Skeletal muscle tissue (tissue), 4 donors: ENCODE data around the gene IGF1R. TPM values are rescaled to one million over a fixed set of nuclear protein-coding genes. Genes with fewer than 3 reads are reported as not detected.

Experiments
- H3K27ac ChIP-seq: one replicate; pipeline ENCODE4 v1.7.0; 2013; ENCODE audit warnings: mild to moderate bottlenecking, low read depth, low read length, inconsistent platforms
- H3K27me3 ChIP-seq, 3 donors: one replicate each; pipeline ENCODE4 v1.7.0; 2013; ENCODE audit warnings: low read length in 3 of 3; ENCODE audit not compliant: control insufficient read depth in 3 of 3, insufficient read depth in 3 of 3
- H3K36me3 ChIP-seq, 3 donors: one replicate each; pipeline ENCODE4 v1.7.0; 2013; ENCODE audit warnings: low read length in 3 of 3; ENCODE audit not compliant: control insufficient read depth in 3 of 3, insufficient read depth in 3 of 3
- H3K4me1 ChIP-seq, 3 donors: one replicate each; pipeline ENCODE4 v1.7.0; 2013; ENCODE audit warnings: low read length in 3 of 3, mild to moderate bottlenecking in 3 of 3; ENCODE audit not compliant: control insufficient read depth in 3 of 3, insufficient read depth in 3 of 3
- H3K4me3 ChIP-seq, 3 donors: one replicate each; pipeline ENCODE4 v1.7.0; 2013; ENCODE audit warnings: low read length in 3 of 3
- H3K9ac ChIP-seq, 3 donors: one replicate each; pipeline ENCODE4 v1.7.0; 2013; ENCODE audit warnings: low read length in 3 of 3, mild to moderate bottlenecking in 3 of 3, moderate library complexity in 2 of 3, low read depth in 1 of 3
- H3K9me3 ChIP-seq, 3 donors: one replicate each; pipeline ENCODE4 v1.7.0; 2013; ENCODE audit warnings: low read length in 3 of 3; ENCODE audit not compliant: control insufficient read depth in 3 of 3
- total RNA-seq: library from RNA; depleted of rRNA; stranded (reverse); fragments of >200 nt; gene quantifications from one replicate; pipeline ENCODE4 v1.2.3, GENCODE V29; 2014
- donor health status: Osteomylitis.

IGF1R gene
- total RNA-seq, 1 donor from 2014 or later = 25.6 TPM

DNA sequence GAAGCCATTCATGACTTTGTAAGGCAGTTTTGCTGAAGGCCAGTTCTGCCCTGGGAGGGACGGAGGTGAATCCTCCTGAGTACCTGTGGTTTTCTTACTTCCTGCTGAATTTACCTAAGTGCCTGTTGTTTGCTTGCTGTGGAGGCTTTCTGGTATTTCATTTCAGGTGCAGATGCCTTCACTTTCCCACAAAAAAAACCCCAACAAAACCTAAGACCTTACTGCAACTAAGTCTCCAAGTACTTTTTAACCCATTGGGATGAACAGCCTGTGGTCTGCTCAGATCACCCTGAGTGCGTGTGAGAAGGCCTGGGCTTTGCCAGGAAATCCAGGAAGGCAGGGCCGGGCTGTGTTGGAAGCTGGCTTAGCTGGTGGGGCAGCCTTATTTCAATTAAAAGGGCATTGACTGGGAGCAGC lies 65.3 kb downstream of the IGF1R start:
- no peak overlapping the region for H3K4me3 ChIP-seq
- no peak overlapping the region for H3K27ac ChIP-seq
- peaks cover 31 to 48% (median 38%) of the 10 kb centered on the region in 3 donors for H3K4me1 ChIP-seq
- H3K9ac ChIP-seq = no peak overlapping the region
- H3K27me3 ChIP-seq = no peaks in the 10 kb centered on the region
- peaks cover 0 to 4% (median 2%) of the 10 kb centered on the region in 3 donors for H3K9me3 ChIP-seq
- no peaks in the 10 kb centered on the region for H3K36me3 ChIP-seq

DNA sequence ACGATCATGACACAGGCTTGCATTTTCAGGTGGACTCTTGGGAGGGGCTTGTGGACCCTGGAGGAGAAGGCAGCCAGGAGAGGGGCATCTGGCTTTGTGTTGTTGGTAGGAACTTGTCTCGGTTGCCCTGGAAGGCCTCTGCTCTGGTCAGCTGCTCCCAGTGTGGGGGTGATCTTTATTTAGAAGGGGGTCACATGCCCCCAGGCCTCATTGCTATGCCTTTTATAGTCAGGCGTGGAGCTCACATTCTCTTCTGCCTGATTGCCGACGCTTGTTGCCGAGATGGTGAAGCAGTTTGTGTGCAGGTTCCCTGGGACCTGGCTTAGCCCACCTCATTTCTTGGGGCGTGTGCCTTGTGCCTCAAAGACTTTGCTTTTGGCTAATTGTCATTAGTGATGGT lies 66.6 kb downstream of the IGF1R start:
- H3K27me3 ChIP-seq = no peaks in the 10 kb centered on the region
- peak overlapping the region in 2 of 3 donors; percentile 7 to 42 for H3K4me3 ChIP-seq
- H3K36me3 ChIP-seq = no peaks in the 10 kb centered on the region
- peak overlapping the region; percentile 31 for H3K27ac ChIP-seq
- H3K9ac ChIP-seq = no peak overlapping the region
- H3K4me1 ChIP-seq = peaks cover 38 to 54% (median 51%) of the 10 kb centered on the region in 3 donors
- peaks cover 0 to 4% (median 2%) of the 10 kb centered on the region in 3 donors for H3K9me3 ChIP-seq

DNA sequence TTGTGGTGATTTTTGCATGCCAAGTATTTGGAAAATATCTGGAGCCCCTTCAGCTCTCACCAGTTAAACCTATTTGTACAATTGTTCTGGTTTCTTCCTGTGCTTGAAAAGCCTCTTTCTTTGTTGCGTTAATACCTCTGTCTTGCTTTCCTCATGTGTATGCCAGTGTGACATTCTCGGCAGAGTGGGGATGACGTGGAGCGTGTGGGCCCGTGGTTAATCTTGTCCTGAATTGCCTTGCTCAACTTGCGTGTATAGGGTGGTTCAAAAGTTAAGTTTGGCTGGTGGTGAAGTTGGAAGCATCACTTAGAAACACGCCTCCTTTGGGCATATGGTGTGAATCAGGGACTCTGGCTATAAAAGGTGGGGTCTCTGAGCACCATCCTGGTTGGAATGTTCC lies 67.1 kb downstream of the IGF1R start:
- peak overlapping the region in 1 of 3 donors; percentile 22 for H3K4me3 ChIP-seq
- H3K36me3 ChIP-seq = no peaks in the 10 kb centered on the region
- H3K27ac ChIP-seq = no peak overlapping the region
- H3K27me3 ChIP-seq = no peaks in the 10 kb centered on the region
- no peak overlapping the region for H3K9ac ChIP-seq
- peaks cover 0 to 4% (median 2%) of the 10 kb centered on the region in 3 donors for H3K9me3 ChIP-seq
- peaks cover 42 to 59% (median 54%) of the 10 kb centered on the region in 3 donors for H3K4me1 ChIP-seq

DNA sequence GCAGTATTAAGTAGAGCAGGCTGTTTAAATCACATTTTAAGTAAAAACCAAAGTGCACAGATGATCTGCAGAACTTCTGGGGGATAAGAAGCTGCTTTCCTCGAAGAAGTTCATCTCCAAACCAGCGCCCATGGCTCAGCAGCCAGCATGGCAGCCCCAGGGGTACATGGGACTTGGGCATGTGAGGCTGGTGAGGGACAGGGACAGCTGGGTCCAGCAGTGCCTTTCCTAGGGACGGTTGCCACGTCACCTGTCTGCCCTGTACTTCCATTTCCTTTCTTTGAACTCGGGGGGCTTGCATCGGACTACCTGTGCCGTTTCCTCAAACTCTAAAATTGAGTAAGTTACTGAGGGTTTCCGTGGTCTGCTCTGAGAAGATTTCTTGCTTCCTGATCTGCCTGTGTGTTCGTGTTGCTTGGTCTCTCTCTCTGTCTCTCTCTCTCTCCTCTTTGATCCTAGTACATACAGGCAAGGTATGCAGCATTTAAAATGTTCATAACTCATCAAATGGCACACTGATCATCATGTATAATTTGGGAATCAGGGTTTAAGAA lies 67.6 kb downstream of the IGF1R start:
- Histone ChIP-seq H3K27me3 (no peaks in the 10 kb centered on the region), H3K27ac (no peak overlapping the region), H3K4me3 (peak overlapping the region in 1 of 3 donors; percentile 22), H3K9me3 (peaks cover 0 to 3% (median 2%) of the 10 kb centered on the region in 3 donors), H3K9ac (no peak overlapping the region), H3K36me3 (no peaks in the 10 kb centered on the region), H3K4me1 (peaks cover 42 to 63% (median 54%) of the 10 kb centered on the region in 3 donors)

DNA sequence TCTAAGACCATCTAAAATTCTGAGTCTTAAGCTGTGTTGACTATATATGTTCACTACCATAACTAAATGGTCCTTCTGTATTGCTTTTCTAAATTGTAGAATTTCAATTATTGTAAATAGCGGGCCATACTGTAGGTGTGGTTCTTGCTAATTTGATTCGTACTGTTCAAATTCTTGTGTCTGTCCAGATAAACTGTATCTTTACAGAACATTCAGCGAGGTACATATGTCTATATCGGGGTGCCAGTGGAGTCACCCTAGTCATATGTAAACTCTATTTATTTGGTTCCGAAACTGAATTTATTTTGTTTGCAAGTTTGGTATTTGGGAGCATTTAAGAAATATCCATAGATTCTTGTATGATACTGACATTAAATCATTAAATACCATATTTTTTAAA lies 69.0 kb downstream of the IGF1R start:
- peaks cover 42 to 63% (median 54%) of the 10 kb centered on the region in 3 donors for H3K4me1 ChIP-seq
- no peaks in the 10 kb centered on the region for H3K36me3 ChIP-seq
- no peak overlapping the region for H3K9ac ChIP-seq
- no peaks in the 10 kb centered on the region for H3K27me3 ChIP-seq
- H3K4me3 ChIP-seq = no peak overlapping the region
- H3K9me3 ChIP-seq = no peaks in the 10 kb centered on the region
- no peak overlapping the region for H3K27ac ChIP-seq

DNA sequence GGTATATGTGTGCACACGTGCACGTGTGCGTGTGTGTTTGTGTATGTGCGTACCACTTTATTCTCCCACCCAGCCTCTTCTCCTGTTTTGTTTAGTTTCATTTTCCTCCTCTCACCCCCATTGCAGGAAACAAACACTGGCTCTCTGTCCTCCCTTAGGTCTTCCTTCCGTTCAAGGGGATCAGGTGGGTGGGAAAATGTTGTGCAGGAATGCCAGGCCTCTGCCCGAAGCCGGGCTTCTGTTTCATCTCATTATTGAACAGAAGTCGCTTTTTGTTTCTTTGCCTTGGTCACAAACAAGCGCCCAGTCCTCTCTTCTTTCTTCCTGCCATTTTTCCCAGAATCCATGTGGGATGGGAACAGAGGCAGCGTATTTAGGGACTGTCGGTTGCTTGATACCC lies 69.6 kb downstream of the IGF1R start:
- no peak overlapping the region for H3K9ac ChIP-seq
- no peaks in the 10 kb centered on the region for H3K9me3 ChIP-seq
- H3K27me3 ChIP-seq = no peaks in the 10 kb centered on the region
- no peak overlapping the region for H3K4me3 ChIP-seq
- H3K27ac ChIP-seq = no peak overlapping the region
- no peaks in the 10 kb centered on the region for H3K36me3 ChIP-seq
- H3K4me1 ChIP-seq = peaks cover 42 to 61% (median 54%) of the 10 kb centered on the region in 3 donors

DNA sequence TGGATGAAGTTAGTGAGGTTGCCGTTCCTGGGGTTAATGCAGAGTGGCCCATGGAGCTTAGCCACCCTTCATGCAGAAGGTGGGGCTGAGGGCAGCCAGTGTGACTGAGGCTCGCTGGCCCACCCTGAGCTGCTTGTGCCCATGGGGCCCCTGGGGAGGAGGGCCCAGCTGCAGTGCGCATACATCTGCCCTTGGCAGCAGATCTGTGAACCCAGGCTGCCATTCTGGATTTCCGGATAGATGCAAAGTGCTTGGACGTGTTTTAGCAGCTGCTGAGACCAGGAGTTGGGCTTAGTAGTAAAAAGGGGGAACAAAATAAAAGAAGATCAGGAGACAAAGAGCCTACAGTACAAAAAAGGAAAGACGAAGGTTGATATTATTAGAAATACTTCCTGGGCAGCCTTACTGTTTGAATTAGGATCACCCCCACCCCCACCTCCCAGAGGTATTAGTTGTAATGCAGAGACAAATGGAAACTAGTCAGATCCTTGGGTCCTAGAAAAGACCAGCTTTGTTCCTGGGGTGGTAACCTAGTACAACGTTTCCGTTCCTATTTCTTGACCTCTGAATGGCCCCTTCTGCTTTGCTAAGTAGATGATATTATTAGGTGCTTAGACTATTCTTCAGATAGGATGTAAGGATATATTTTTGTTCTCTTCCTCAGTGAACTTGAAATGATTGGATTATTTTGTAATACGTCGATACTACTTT lies 70.2 kb downstream of the IGF1R start:
- Histone ChIP-seq H3K4me1 (peaks cover 38 to 55% (median 50%) of the 10 kb centered on the region in 3 donors), H3K27me3 (no peaks in the 10 kb centered on the region), H3K27ac (peak overlapping the region; percentile 39), H3K9me3 (no peaks in the 10 kb centered on the region), H3K4me3 (peak overlapping the region in 1 of 3 donors; percentile 7), H3K9ac (peak overlapping the region in 1 of 3 donors; percentile 24), H3K36me3 (no peaks in the 10 kb centered on the region)

DNA sequence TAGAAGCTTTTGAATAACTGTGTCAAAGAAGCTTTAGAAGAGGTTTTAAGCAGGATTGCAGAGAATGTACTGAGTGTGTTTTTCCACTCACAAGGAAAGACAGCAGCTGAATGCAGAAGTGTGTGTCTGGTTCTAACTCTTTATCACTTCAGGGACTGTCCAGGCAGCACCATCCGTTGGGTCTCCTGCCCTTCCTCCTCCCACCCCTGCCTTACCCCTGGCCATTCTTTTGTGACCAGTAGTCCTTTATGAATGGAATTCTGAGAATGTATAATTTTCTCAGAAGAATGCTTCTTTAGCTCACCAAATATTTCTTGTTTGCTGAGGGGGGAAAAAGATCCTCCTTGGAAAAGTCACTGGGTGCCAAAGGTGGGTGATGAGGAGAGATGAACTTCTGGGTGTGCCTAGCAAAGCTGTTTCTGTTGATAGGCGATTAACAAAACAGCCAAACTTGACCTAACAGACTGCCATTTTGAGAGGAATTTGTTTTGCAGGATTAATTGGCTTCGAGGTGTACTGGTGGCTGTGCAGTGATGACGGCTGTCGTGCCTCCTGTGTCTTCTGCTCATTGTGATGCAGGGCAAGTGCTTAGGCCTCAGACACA lies 70.9 kb downstream of the IGF1R start:
- H3K9ac ChIP-seq = no peak overlapping the region

DNA sequence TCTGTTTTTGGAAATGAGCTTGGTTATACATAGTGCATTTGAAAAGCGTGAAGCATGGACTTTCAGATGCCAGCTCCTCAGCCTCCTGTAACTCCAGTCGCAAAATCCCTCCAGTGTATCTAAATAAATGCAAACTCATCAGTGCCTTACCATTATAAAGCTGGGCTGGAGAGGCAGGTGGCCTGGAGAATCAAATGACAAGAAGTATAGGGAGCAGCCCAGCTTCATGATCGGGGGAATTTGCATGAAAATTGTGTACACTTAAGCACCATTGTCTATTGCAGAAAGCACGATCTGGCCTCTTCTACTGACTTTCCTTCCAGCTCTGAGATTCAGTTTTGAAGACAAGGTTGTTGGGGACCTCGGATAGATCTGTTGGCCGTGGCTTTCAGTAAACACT lies 71.7 kb downstream of the IGF1R start:
- Histone ChIP-seq H3K27me3 (no peaks in the 10 kb centered on the region), H3K27ac (no peak overlapping the region), H3K9me3 (no peaks in the 10 kb centered on the region), H3K9ac (no peak overlapping the region), H3K4me3 (no peak overlapping the region), H3K36me3 (no peaks in the 10 kb centered on the region), H3K4me1 (peaks cover 29 to 43% (median 37%) of the 10 kb centered on the region in 3 donors)

More for the DNA sequence above, 70.9 kb downstream of the IGF1R start:
- Histone ChIP-seq H3K4me3 (no peak overlapping the region), H3K27me3 (no peaks in the 10 kb centered on the region), H3K4me1 (peaks cover 35 to 51% (median 44%) of the 10 kb centered on the region in 3 donors), H3K9me3 (no peaks in the 10 kb centered on the region), H3K36me3 (no peaks in the 10 kb centered on the region), H3K27ac (no peak overlapping the region)
